ENCODE results near the gene OSTC. TPM values are rescaled to one million over a fixed set of nuclear protein-coding genes. Genes with fewer than 3 reads are reported as not detected.

The OSTC gene
- total and polyA plus RNA-seq, 12 donors = 21.8 to 113 (median 27.2) TPM

DNA sequence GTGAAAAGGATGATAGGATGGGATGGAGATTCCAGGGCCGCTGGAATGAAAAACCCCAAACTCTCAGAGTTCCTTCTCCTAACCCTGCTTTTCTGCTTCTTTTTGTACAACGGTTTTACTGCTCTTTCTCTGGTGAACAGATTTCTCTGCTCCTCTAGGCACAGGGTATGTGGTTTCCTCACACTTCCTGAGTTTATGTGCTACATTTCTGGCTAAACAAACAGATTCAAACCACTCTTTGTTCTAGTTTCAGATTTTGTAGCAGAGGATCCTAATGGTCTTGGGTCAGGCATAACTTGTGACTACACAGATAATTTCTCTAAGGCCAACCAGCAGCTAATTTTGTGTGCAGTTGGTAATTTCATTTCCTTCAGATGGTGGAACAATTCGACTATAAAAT is 52.6 kb downstream of the OSTC start:
- Histone ChIP-seq H3K4me3 (no peak overlapping the region), H3K4me1 (no peaks in the 10 kb centered on the region), H3K9me3 (no peaks in the 10 kb centered on the region), H3K36me3 (no peaks in the 10 kb centered on the region), H3K27me3 (no peaks in the 10 kb centered on the region), H3K27ac (no peak overlapping the region)
- whole genome bisulfite sequencing, 2 donors = 68 to 84% methylated on average over 3 of the region's 3 CpGs
- intact Hi-C loops (cut with DNase I) = no loop called here
- ATAC-seq = no peak
- TF ChIP-seq, protein P1, sequence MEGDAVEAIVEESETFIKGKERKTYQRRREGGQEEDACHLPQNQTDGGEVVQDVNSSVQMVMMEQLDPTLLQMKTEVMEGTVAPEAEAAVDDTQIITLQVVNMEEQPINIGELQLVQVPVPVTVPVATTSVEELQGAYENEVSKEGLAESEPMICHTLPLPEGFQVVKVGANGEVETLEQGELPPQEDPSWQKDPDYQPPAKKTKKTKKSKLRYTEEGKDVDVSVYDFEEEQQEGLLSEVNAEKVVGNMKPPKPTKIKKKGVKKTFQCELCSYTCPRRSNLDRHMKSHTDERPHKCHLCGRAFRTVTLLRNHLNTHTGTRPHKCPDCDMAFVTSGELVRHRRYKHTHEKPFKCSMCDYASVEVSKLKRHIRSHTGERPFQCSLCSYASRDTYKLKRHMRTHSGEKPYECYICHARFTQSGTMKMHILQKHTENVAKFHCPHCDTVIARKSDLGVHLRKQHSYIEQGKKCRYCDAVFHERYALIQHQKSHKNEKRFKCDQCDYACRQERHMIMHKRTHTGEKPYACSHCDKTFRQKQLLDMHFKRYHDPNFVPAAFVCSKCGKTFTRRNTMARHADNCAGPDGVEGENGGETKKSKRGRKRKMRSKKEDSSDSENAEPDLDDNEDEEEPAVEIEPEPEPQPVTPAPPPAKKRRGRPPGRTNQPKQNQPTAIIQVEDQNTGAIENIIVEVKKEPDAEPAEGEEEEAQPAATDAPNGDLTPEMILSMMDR (IDR thresholded peaks at IDR 0.05) = no peak
- DNase-seq = no peak

DNA sequence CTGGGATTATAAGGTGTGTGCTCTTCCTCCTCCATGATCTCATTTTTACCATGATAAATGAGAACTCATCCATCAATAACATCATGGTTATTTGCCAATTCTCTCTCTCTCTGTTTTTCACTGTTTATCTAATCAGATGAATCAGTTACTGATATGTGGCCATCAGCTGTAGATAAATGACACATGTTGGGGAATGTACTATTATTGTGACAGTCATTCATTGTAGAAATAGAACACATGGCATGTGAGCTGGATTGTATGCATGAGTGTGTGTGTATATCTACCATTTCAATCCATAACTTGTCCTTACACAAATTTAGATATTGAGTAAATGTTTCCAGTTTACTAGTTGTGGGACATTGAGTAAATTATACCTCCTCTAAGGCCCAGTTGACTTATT is 53.0 kb downstream of the OSTC start:
- intact Hi-C loops (cut with DNase I) = no loop called here
- ATAC-seq = no peak
- Histone ChIP-seq H3K4me3 (no peak overlapping the region), H3K9me3 (no peaks in the 10 kb centered on the region), H3K27me3 (no peaks in the 10 kb centered on the region), H3K36me3 (no peaks in the 10 kb centered on the region), H3K27ac (no peak overlapping the region), H3K4me1 (no peaks in the 10 kb centered on the region)
- no peak for DNase-seq
- TF ChIP-seq, protein P1 (IDR thresholded peaks at IDR 0.05) = no peak

DNA sequence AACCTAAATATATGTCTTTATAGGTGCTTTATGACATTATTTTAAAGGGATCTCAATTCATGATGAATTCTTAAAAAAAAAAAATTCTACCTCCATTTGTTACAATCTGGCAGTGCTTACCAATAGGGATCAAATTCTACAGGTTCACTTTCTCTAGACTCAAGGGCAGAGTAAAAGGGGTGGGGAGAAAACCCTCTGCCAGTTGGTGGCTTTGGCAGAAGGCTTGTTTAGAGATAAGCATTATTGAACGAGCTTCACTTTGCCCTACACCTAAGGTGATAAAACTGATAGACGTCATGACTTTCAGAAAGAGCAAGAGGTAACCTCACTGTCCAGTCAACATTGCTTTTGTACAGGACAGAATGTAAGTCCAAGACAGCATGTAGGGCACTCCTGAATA is 53.6 kb downstream of the OSTC start:
- ATAC-seq (no peak), DNase-seq (no peak)
- no peaks in the 10 kb centered on the region for H3K27me3 ChIP-seq
- no peaks in the 10 kb centered on the region for H3K9me3 ChIP-seq
- 53 to 58% methylated on average over 2 of the region's 2 CpGs for WGBS, 2 donors
- TF ChIP-seq, protein P1 (IDR thresholded peaks at IDR 0.05) = no peak
- H3K36me3 ChIP-seq = no peaks in the 10 kb centered on the region
- H3K4me1 ChIP-seq = no peaks in the 10 kb centered on the region
- intact Hi-C loops (cut with DNase I) = no loop called here
- H3K27ac ChIP-seq = no peak overlapping the region
- H3K4me3 ChIP-seq = no peak overlapping the region

DNA sequence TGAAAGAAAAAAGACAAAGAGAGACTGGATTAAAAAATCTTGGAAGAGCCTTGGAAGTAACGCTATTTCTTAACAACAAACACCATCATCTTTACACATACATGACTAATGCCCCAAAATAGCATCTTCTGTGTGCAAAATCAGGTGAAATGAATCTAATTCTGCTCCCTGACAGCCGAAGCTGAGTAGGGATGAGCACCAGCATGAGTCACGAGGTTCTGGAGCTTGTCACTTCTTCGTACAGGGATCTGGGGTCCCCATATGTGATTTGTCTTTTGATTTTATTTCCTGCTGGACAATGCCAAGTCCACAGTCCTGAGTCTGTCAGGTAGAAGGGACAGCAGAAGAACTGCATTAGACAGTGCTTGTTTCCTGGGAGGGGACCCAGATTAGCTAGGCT is 55.9 kb downstream of the OSTC start:
- intact Hi-C loops (cut with DNase I) = no loop called here
- Histone ChIP-seq H3K27ac (no peak overlapping the region), H3K4me3 (no peak overlapping the region), H3K27me3 (no peaks in the 10 kb centered on the region), H3K9me3 (no peaks in the 10 kb centered on the region), H3K4me1 (no peaks in the 10 kb centered on the region), H3K36me3 (no peaks in the 10 kb centered on the region)
- 60 to 71% methylated on average over 4 of the region's 4 CpGs for WGBS, 2 donors
- ATAC-seq (no peak), DNase-seq (no peak)
- TF ChIP-seq, protein P1 (IDR thresholded peaks at IDR 0.05) = no peak

DNA sequence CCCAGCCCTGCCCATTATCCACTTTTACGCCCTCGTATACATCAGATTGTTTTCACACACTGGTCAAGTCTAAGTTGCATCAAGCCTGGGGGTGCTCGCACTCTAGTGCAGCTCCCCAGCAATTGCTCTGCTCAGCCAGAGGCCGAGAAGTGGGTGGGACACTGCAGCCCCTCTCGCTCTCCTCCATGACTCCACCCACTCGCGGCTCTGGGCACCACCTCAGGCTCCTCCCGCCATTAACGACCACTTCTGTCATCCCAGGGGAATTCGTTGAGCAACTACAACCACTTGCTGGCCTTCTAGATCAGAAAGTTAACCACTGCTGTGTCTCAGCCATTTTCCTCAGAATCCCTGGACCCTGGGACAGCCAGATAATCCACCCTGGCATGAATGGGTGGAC is 58.8 kb downstream of the OSTC start:
- 81 to 84% methylated on average over 10 of the region's 10 CpGs for WGBS, 2 donors
- no peaks in the 10 kb centered on the region for H3K36me3 ChIP-seq
- no peak overlapping the region for H3K27ac ChIP-seq
- no peak for ATAC-seq
- intact Hi-C loops (cut with DNase I) = no loop called here
- DNase-seq = no peak
- no peaks in the 10 kb centered on the region for H3K27me3 ChIP-seq
- no peaks in the 10 kb centered on the region for H3K9me3 ChIP-seq
- TF ChIP-seq, protein P1 (IDR thresholded peaks at IDR 0.05) = no peak
- no peak overlapping the region for H3K4me3 ChIP-seq
- H3K4me1 ChIP-seq = no peaks in the 10 kb centered on the region

All from heart right ventricle (tissue), 16 donors.